Tibial nerve (tissue), 4 donors: Measurements from ENCODE around the gene NRXN3. TPM values are rescaled to one million over a fixed set of nuclear protein-coding genes. Genes with fewer than 3 reads are reported as not detected.
A peak's percentile ranks its signal among the peaks of the same experiment; 100 is the strongest.

ENCODE experiments used
- DNase-seq, 2 donors: peaks; one replicate each; pipeline ENCODE4 v3.0.0-alpha.2; 2019; ENCODE audit warnings: low spot score in 2 of 2
- H3K27ac ChIP-seq, 4 donors: fragments of 200-600 bp; sonication (generic) in 3 of 4; one replicate each; pipeline ENCODE4 v1.5.1; 2017 to 2019; ENCODE audit warnings: mild to moderate bottlenecking in 1 of 4
- H3K27me3 ChIP-seq, 2 donors: fragments of 200-600 bp; sonication (generic) in 1 of 2; one replicate each; pipeline versions ENCODE4 v1.5.1 to v1.6.0; 2017 to 2019
- H3K36me3 ChIP-seq, 3 donors: fragments of 200-600 bp; sonication (generic); one replicate each; pipeline ENCODE4 v1.5.1; 2018 to 2019
- H3K4me1 ChIP-seq, 4 donors: fragments of 200-600 bp; sonication (generic) in 3 of 4; one replicate each; pipeline ENCODE4 v1.5.1; 2017 to 2019
- H3K4me3 ChIP-seq, 4 donors: fragments of 200-600 bp; sonication (generic) in 3 of 4; one replicate each; pipeline ENCODE4 v1.5.1; 2017 to 2019; ENCODE audit warnings: mild to moderate bottlenecking in 1 of 4, moderate library complexity in 1 of 4
- H3K9me3 ChIP-seq, 4 donors: fragments of 200-600 bp; sonication (generic) in 3 of 4; one replicate each; pipeline ENCODE4 v1.5.1; 2017 to 2019
- CTCF ChIP-seq, 5 experiments: fragments of 200-600 bp in 3 of 5; fragments of 450-650 bp in 2 of 5; sonication (generic) in 3 of 5; IDR thresholded peaks; one replicate each; pipeline ENCODE4 v1.5.1; 2016 to 2019; ENCODE audit warnings: antibody characterized with exemption in 5 of 5, mild to moderate bottlenecking in 3 of 5, moderate library complexity in 2 of 5
- EP300 ChIP-seq, 2 donors: sonication (generic); formaldehyde crosslinking; IDR thresholded peaks; one replicate each; pipeline ENCODE4 v1.6.1; 2017; ENCODE audit warnings: antibody characterized with exemption in 2 of 2, mild to moderate bottlenecking in 1 of 2
- POLR2A ChIP-seq, 2 donors: fragments of 450-650 bp; IDR thresholded peaks; one replicate each; pipeline ENCODE4 v1.6.1; 2017; ENCODE audit warnings: antibody characterized with exemption in 2 of 2, mild to moderate bottlenecking in 2 of 2, moderate library complexity in 2 of 2
- WGBS, 2 donors: methylation state at CpG; one replicate each; pipeline ENCODE4 v1.1.5; 2018; 5-methylcytosine and 5-hydroxymethylcytosine counted together
- total RNA-seq, 4 donors: library from RNA; depleted of rRNA; stranded (reverse); fragments of >200 nt; gene quantifications; one replicate each; pipeline ENCODE4 v1.1.0, GENCODE V29; 2016

The NRXN3 gene
- total RNA-seq, 4 donors from 2014 or later: 16.7 to 52.2 (median 19.7) TPM

GRCh38 chr14:79331830-79332229 is 1161.7 kb downstream of the NRXN3 start:
- peaks cover 0 to 25% (median 14%) of the 10 kb centered on the region in 4 donors for H3K4me1 ChIP-seq
- DNase-seq: no peak
- WGBS, 2 donors: 52 to 66% methylated on average over 4 of the region's 4 CpGs
- H3K4me3 ChIP-seq: no peak overlapping the region
- TF ChIP-seq POLR2A (IDR thresholded peaks at IDR 0.05): no peak
- TF ChIP-seq CTCF (IDR thresholded peaks at IDR 0.05): no peak
- TF ChIP-seq EP300 (IDR thresholded peaks at IDR 0.05): no peak
- peak overlapping the region; percentile 56 to 88 (median 82) for H3K27ac ChIP-seq
- no peaks in the 10 kb centered on the region for H3K27me3 ChIP-seq
- no peaks in the 10 kb centered on the region for H3K36me3 ChIP-seq
- no peaks in the 10 kb centered on the region for H3K9me3 ChIP-seq

- H3K27ac ChIP-seq: peak overlapping the region; percentile 63 to 90 (median 83)
- WGBS, 2 donors: 23 to 28% methylated on average over 7 of the region's 7 CpGs
- no peaks in the 10 kb centered on the region for H3K27me3 ChIP-seq
- no peak overlapping the region for H3K4me3 ChIP-seq
- H3K4me1 ChIP-seq: peaks cover 0 to 25% (median 14%) of the 10 kb centered on the region in 4 donors
- no peak for TF ChIP-seq CTCF (IDR thresholded peaks at IDR 0.05)
- TF ChIP-seq POLR2A (IDR thresholded peaks at IDR 0.05): peak in 1 of 2 donors; percentile 15
- TF ChIP-seq EP300 (IDR thresholded peaks at IDR 0.05): peak; percentile 70 to 85
- DNase-seq: no peak
- H3K9me3 ChIP-seq: no peaks in the 10 kb centered on the region
- H3K36me3 ChIP-seq: no peaks in the 10 kb centered on the region
These were observed 1162.5 kb downstream of the NRXN3 start for GRCh38 chr14:79332504-79333197.

GRCh38 chr14:79333198-79333546 is 1163.0 kb downstream of the NRXN3 start:
- Histone ChIP-seq H3K27me3 (no peaks in the 10 kb centered on the region), H3K4me3 (no peak overlapping the region), H3K4me1 (peaks cover 0 to 25% (median 14%) of the 10 kb centered on the region in 4 donors), H3K9me3 (no peaks in the 10 kb centered on the region), H3K36me3 (no peaks in the 10 kb centered on the region), H3K27ac (peak overlapping the region; percentile 63 to 90 (median 83))
- DNase-seq: no peak
- TF ChIP-seq POLR2A (IDR thresholded peaks at IDR 0.05) (no peak), CTCF (IDR thresholded peaks at IDR 0.05) (no peak), EP300 (IDR thresholded peaks at IDR 0.05) (no peak)
- 13 to 21% methylated on average over 1 of the region's 1 CpG for WGBS, 2 donors

GRCh38 chr14:79334272-79334671 is 1164.1 kb downstream of the NRXN3 start:
- H3K9me3 ChIP-seq: no peaks in the 10 kb centered on the region
- no peak overlapping the region for H3K4me3 ChIP-seq
- no peaks in the 10 kb centered on the region for H3K36me3 ChIP-seq
- 81 to 83% methylated on average over 2 of the region's 2 CpGs for WGBS, 2 donors
- DNase-seq: no peak
- H3K4me1 ChIP-seq: peaks cover 0 to 25% (median 12%) of the 10 kb centered on the region in 4 donors
- H3K27ac ChIP-seq: peak overlapping the region; percentile 63 to 90 (median 83)
- no peaks in the 10 kb centered on the region for H3K27me3 ChIP-seq
- TF ChIP-seq EP300 (IDR thresholded peaks at IDR 0.05) (no peak), POLR2A (IDR thresholded peaks at IDR 0.05) (no peak), CTCF (IDR thresholded peaks at IDR 0.05) (no peak)

- TF ChIP-seq EP300 (IDR thresholded peaks at IDR 0.05) (no peak), POLR2A (IDR thresholded peaks at IDR 0.05) (no peak), CTCF (IDR thresholded peaks at IDR 0.05) (no peak)
- 64 to 75% methylated on average over 3 of the region's 3 CpGs for WGBS, 2 donors
- Histone ChIP-seq H3K9me3 (no peaks in the 10 kb centered on the region), H3K4me3 (no peak overlapping the region), H3K27ac (peak overlapping the region in 2 of 4 donors; percentile 62 to 88), H3K27me3 (no peaks in the 10 kb centered on the region), H3K36me3 (no peaks in the 10 kb centered on the region), H3K4me1 (peaks cover 0 to 22% (median 6%) of the 10 kb centered on the region in 4 donors)
- DNase-seq: no peak
These were observed 1167.6 kb downstream of the NRXN3 start for GRCh38 chr14:79337761-79338160.
